Neural cell (in vitro differentiated cells): Measurements from ENCODE around the gene APLF. TPM values are rescaled to one million over a fixed set of nuclear protein-coding genes. Genes with fewer than 3 reads are reported as not detected.

ENCODE experiments used
- H2AFZ ChIP-seq: fragments of 200-600, 300-800 bp; sonication (generic), shearing (Covaris generic); 2 replicates; pipeline ENCODE4 v1.6.0; 2014; ENCODE audit warnings: low read depth, mild to moderate bottlenecking, antibody characterized with exemption, low read length, moderate library complexity
- H3F3A ChIP-seq: fragments of 200-600 bp; shearing (Covaris generic); 2 replicates; pipeline ENCODE4 v1.6.1; 2016; ENCODE audit warnings: mild to moderate bottlenecking, moderate library complexity, mixed read lengths, antibody characterized with exemption, low read length; ENCODE audit not compliant: insufficient read depth, poor library complexity, severe bottlenecking
- H3K27ac ChIP-seq: fragments of 200-600, 300-800 bp; sonication (generic), shearing (Covaris generic); 2 replicates; pipeline ENCODE4 v1.5.1; 2014; ENCODE audit warnings: mild to moderate bottlenecking, low read length, moderate library complexity
- H3K27me3 ChIP-seq: fragments of 300-800, 200-600 bp; sonication (generic), shearing (Covaris generic); 2 replicates; pipeline ENCODE4 v1.6.0; 2014; ENCODE audit warnings: mild to moderate bottlenecking, low read depth, low read length, moderate library complexity; ENCODE audit not compliant: insufficient read depth
- H3K36me3 ChIP-seq: fragments of 300-800, 200-600 bp; sonication (generic), shearing (Covaris generic); 2 replicates; pipeline ENCODE4 v1.5.1; 2014; ENCODE audit warnings: mild to moderate bottlenecking, antibody characterized with exemption, low read length, moderate library complexity; ENCODE audit not compliant: insufficient read depth
- H3K4me2 ChIP-seq: fragments of 300-800, 200-600 bp; sonication (generic), shearing (Covaris generic); 2 replicates; pipeline ENCODE4 v1.6.0; 2014; ENCODE audit warnings: mild to moderate bottlenecking, low read length
- H3K4me3 ChIP-seq: fragments of 300-800, 200-600 bp; sonication (generic), shearing (Covaris generic); 2 replicates; pipeline ENCODE4 v1.5.1; 2014; ENCODE audit warnings: mild to moderate bottlenecking, low read length, moderate library complexity
- H3K79me2 ChIP-seq: fragments of 200-600 bp; shearing (Covaris generic); replicated peaks from 2 replicates; pipeline ENCODE4 v1.6.0; 2014; ENCODE audit warnings: mild to moderate bottlenecking, low read length, moderate library complexity; ENCODE audit not compliant: insufficient read depth
- H3K9ac ChIP-seq: fragments of 300-800, 200-600 bp; sonication (generic), shearing (Covaris generic); 2 replicates; pipeline ENCODE4 v1.6.1; 2016; ENCODE audit warnings: mild to moderate bottlenecking, low read length, mixed read lengths
- H3K9me2 ChIP-seq: fragments of 200-600 bp; shearing (Covaris generic); 2 replicates; pipeline ENCODE4 v1.6.1; 2016; ENCODE audit warnings: mild to moderate bottlenecking, low read length, mixed read lengths; ENCODE audit not compliant: insufficient read depth
- H3K9me3 ChIP-seq: fragments of 200-600, 300-800 bp; sonication (generic), shearing (Covaris generic); 2 replicates; pipeline ENCODE4 v1.6.1; 2016; ENCODE audit warnings: mild to moderate bottlenecking, mixed run types, low read length, moderate library complexity, mixed read lengths
- H4K20me1 ChIP-seq: fragments of 200-600 bp; shearing (Covaris generic); 2 replicates; pipeline ENCODE4 v1.6.1; 2016; ENCODE audit warnings: mild to moderate bottlenecking, mixed run types; ENCODE audit not compliant: insufficient read depth
- EP300 ChIP-seq: fragments of 450-650 bp; conservative IDR thresholded peaks from 2 replicates; pipeline ENCODE4 v1.6.1; 2014; ENCODE audit warnings: antibody characterized with exemption, mild to moderate bottlenecking, moderate library complexity; ENCODE audit not compliant: poor library complexity, severe bottlenecking
- EZH2 ChIP-seq: fragments of 200-600, 300-800 bp; shearing (Covaris generic), sonication (generic); IDR thresholded peaks from 2 replicates; pipeline ENCODE4 v1.6.1; 2014; ENCODE audit warnings: antibody characterized with exemption, low read length, borderline replicate concordance, mild to moderate bottlenecking; ENCODE audit not compliant: insufficient read depth, poor library complexity, severe bottlenecking
- MXI1 ChIP-seq: fragments of 450-650 bp; conservative IDR thresholded peaks from 2 replicates; pipeline ENCODE4 v1.6.1; 2014; ENCODE audit warnings: antibody characterized with exemption, mild to moderate bottlenecking; ENCODE audit not compliant: poor library complexity, severe bottlenecking
- POLR2AphosphoS5 ChIP-seq: IDR thresholded peaks from 2 replicates; pipeline ENCODE4 v1.6.1; 2012
- RAD21 ChIP-seq: fragments of 450-650 bp; conservative IDR thresholded peaks from 2 replicates; pipeline ENCODE4 v1.6.1; 2014; ENCODE audit warnings: antibody characterized with exemption, mild to moderate bottlenecking, moderate library complexity
- SMC3 ChIP-seq: fragments of 450-650 bp; conservative IDR thresholded peaks from 2 replicates; pipeline ENCODE4 v1.6.1; 2014; ENCODE audit warnings: antibody characterized with exemption, mild to moderate bottlenecking, moderate library complexity; ENCODE audit not compliant: poor library complexity
- TAF1 ChIP-seq: IDR thresholded peaks from 2 replicates; pipeline ENCODE4 v1.6.1; 2012; ENCODE audit warnings: low read depth
- polyA plus RNA-seq: library from polyadenylated mRNA; depleted of rRNA; stranded (reverse); fragments of >200 nt; gene quantifications from 2 replicates; pipeline ENCODE4 v1.2.3, GENCODE V29; 2014
- TF ChIP-seq, protein P1 (sequence below): fragments of 450-650 bp; IDR thresholded peaks from 2 replicates; pipeline ENCODE4 v1.5.1; 2014; ENCODE audit warnings: antibody characterized with exemption, mild to moderate bottlenecking, moderate library complexity; ENCODE audit not compliant: poor library complexity, severe bottlenecking
- TF ChIP-seq, protein P2 (sequence below): IDR thresholded peaks from 2 replicates; pipeline ENCODE4 v1.6.1; 2012; ENCODE audit warnings: borderline replicate concordance

Gene APLF
- polyA plus RNA-seq, 1 donor from 2014 or later = 0.45 TPM

DNA sequence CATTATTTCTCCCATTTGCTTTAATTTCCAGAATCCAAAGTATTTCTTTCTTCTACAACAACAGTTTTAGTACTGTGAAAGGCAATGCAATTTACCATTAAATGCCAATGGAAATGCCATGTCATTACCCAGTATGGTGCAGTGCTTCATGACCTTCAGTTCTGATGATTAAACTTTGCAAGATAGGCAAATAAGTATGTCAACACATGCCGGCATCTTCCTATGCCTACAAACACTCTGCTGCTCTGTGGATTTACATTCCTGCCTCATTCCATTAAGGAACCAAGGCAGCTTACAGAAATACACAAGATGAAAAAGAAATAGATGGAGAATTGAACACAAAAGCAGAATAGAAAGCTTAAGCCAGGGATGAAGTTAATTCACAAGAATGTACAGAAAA is 123.3 kb downstream of the APLF start:
- H3K36me3 ChIP-seq = no peaks in the 10 kb centered on the region
- H3F3A ChIP-seq = no peaks in the 10 kb centered on the region
- H3K4me3 ChIP-seq = no peak overlapping the region
- H3K4me2 ChIP-seq = no peak overlapping the region
- H3K27me3 ChIP-seq = no peaks in the 10 kb centered on the region
- H3K79me2 ChIP-seq = no peaks in the 10 kb centered on the region
- H3K9me3 ChIP-seq = no peaks in the 10 kb centered on the region
- H2AFZ ChIP-seq = no peak overlapping the region
- TF ChIP-seq EP300 = no peak
- TF ChIP-seq RAD21 = no peak
- TF ChIP-seq SMC3 = no peak
- TF ChIP-seq TAF1 = no peak
- TF ChIP-seq, protein P1, sequence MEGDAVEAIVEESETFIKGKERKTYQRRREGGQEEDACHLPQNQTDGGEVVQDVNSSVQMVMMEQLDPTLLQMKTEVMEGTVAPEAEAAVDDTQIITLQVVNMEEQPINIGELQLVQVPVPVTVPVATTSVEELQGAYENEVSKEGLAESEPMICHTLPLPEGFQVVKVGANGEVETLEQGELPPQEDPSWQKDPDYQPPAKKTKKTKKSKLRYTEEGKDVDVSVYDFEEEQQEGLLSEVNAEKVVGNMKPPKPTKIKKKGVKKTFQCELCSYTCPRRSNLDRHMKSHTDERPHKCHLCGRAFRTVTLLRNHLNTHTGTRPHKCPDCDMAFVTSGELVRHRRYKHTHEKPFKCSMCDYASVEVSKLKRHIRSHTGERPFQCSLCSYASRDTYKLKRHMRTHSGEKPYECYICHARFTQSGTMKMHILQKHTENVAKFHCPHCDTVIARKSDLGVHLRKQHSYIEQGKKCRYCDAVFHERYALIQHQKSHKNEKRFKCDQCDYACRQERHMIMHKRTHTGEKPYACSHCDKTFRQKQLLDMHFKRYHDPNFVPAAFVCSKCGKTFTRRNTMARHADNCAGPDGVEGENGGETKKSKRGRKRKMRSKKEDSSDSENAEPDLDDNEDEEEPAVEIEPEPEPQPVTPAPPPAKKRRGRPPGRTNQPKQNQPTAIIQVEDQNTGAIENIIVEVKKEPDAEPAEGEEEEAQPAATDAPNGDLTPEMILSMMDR = no peak
- no peak for TF ChIP-seq MXI1
- no peak for TF ChIP-seq EZH2
- TF ChIP-seq, protein P2, sequence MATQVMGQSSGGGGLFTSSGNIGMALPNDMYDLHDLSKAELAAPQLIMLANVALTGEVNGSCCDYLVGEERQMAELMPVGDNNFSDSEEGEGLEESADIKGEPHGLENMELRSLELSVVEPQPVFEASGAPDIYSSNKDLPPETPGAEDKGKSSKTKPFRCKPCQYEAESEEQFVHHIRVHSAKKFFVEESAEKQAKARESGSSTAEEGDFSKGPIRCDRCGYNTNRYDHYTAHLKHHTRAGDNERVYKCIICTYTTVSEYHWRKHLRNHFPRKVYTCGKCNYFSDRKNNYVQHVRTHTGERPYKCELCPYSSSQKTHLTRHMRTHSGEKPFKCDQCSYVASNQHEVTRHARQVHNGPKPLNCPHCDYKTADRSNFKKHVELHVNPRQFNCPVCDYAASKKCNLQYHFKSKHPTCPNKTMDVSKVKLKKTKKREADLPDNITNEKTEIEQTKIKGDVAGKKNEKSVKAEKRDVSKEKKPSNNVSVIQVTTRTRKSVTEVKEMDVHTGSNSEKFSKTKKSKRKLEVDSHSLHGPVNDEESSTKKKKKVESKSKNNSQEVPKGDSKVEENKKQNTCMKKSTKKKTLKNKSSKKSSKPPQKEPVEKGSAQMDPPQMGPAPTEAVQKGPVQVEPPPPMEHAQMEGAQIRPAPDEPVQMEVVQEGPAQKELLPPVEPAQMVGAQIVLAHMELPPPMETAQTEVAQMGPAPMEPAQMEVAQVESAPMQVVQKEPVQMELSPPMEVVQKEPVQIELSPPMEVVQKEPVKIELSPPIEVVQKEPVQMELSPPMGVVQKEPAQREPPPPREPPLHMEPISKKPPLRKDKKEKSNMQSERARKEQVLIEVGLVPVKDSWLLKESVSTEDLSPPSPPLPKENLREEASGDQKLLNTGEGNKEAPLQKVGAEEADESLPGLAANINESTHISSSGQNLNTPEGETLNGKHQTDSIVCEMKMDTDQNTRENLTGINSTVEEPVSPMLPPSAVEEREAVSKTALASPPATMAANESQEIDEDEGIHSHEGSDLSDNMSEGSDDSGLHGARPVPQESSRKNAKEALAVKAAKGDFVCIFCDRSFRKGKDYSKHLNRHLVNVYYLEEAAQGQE = no peak
- TF ChIP-seq POLR2AphosphoS5 = no peak
- H4K20me1 ChIP-seq = no peaks in the 10 kb centered on the region
- H3K27ac ChIP-seq = no peak overlapping the region
- no peaks in the 10 kb centered on the region for H3K9me2 ChIP-seq
- H3K9ac ChIP-seq = no peak overlapping the region

DNA sequence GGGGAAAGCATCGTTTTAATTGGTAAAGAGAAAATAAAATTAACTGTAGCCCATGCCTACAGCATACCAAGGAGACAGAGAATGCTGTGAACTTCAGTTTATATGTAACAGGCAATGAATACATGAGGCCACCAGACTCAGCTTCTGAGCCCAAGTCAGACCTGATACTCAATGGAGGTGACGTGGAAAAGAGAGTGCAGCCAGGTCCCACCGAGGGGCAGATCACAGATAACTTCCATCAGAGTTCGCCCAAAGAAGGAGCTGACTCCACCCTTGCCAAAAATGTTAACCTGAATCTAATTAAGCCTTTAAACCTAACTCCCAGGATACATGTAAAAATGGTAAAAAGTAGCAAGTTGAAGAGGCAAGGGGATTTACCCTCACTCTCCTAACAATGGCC is 123.8 kb downstream of the APLF start:
- no peak overlapping the region for H2AFZ ChIP-seq
- no peak overlapping the region for H3K9ac ChIP-seq
- H3K9me3 ChIP-seq = no peaks in the 10 kb centered on the region
- H3K9me2 ChIP-seq = no peaks in the 10 kb centered on the region
- TF ChIP-seq EP300 (no peak), POLR2AphosphoS5 (no peak), SMC3 (no peak), TAF1 (no peak), MXI1 (no peak), RAD21 (no peak), EZH2 (no peak)
- TF ChIP-seq, protein P1 = no peak
- TF ChIP-seq, protein P2 = no peak
- no peak overlapping the region for H3K4me2 ChIP-seq
- H4K20me1 ChIP-seq = no peaks in the 10 kb centered on the region
- no peaks in the 10 kb centered on the region for H3F3A ChIP-seq
- no peaks in the 10 kb centered on the region for H3K36me3 ChIP-seq
- no peak overlapping the region for H3K4me3 ChIP-seq
- H3K27ac ChIP-seq = no peak overlapping the region
- no peaks in the 10 kb centered on the region for H3K79me2 ChIP-seq
- H3K27me3 ChIP-seq = no peaks in the 10 kb centered on the region
